HepG2 (cell line): ENCODE results near the gene TNFSF12. TPM values are rescaled to one million over a fixed set of nuclear protein-coding genes. Genes with fewer than 3 reads are reported as not detected.
A peak's percentile ranks its signal among the peaks of the same experiment; 100 is the strongest.

ENCODE experiments used
- ATF7-NPFF ChIP-seq: sonication (generic); formaldehyde crosslinking; IDR thresholded peaks from 2 replicates; pipeline ENCODE4 v1.8.1; 2023; ENCODE audit warnings: mild to moderate bottlenecking, low read depth, missing genetic modification reagents, moderate library complexity
- CCAR2 ChIP-seq: fragments of 200-400 bp; formaldehyde crosslinking; optimal IDR thresholded peaks from 2 replicates; pipeline ENCODE3; 2018; ENCODE audit warnings: low read depth, mild to moderate bottlenecking, low read length, moderate library complexity
- CHCHD3 ChIP-seq: sonication (generic); formaldehyde crosslinking; IDR thresholded peaks from 2 replicates; pipeline ENCODE4 v1.8.0; 2022; ENCODE audit warnings: mild to moderate bottlenecking, missing genetic modification reagents, moderate library complexity
- GZF1 ChIP-seq: sonication (generic); formaldehyde crosslinking; IDR thresholded peaks from 2 replicates; pipeline ENCODE4 v1.5.1; 2020; ENCODE audit warnings: mild to moderate bottlenecking, missing genetic modification reagents
- HNRNPLL ChIP-seq: fragments of 200-400 bp; formaldehyde crosslinking; IDR thresholded peaks from 2 replicates; pipeline ENCODE4 v1.6.1; 2017; ENCODE audit warnings: mild to moderate bottlenecking, low read depth, low read length; ENCODE audit not compliant: poor library complexity, severe bottlenecking
- HNRNPUL1 ChIP-seq: fragments of 200-400 bp; formaldehyde crosslinking; IDR thresholded peaks from 2 replicates; pipeline ENCODE4 v1.6.1; 2017; ENCODE audit warnings: low read depth, mild to moderate bottlenecking, low read length, moderate library complexity
- MTF1 ChIP-seq: sonication (generic); formaldehyde crosslinking; IDR thresholded peaks from 2 replicates; pipeline ENCODE4 v1.5.0; 2020; ENCODE audit warnings: missing genetic modification reagents
- ZNF264 ChIP-seq: sonication (generic); formaldehyde crosslinking; IDR thresholded peaks from 2 replicates; pipeline ENCODE4 v1.4.0; 2020; ENCODE audit warnings: missing genetic modification reagents
- ZNF546 ChIP-seq: sonication (generic); formaldehyde crosslinking; conservative IDR thresholded peaks from 2 replicates; pipeline ENCODE4 v1.8.1; 2023; ENCODE audit warnings: mild to moderate bottlenecking, missing genetic modification reagents
- ZNF615 ChIP-seq: sonication (generic); formaldehyde crosslinking; IDR thresholded peaks from 2 replicates; pipeline ENCODE4 v1.5.0; 2020; ENCODE audit warnings: mild to moderate bottlenecking, missing genetic modification reagents, borderline replicate concordance
- ZNF816 ChIP-seq: sonication (generic); formaldehyde crosslinking; IDR thresholded peaks from 2 replicates; pipeline ENCODE4 v1.8.0; 2022; ENCODE audit warnings: missing genetic modification reagents, mild to moderate bottlenecking, borderline replicate concordance
- polyA plus RNA-seq, 8 experiments: library from polyadenylated mRNA; depleted of rRNA in 3 of 8; stranded (reverse) in 7 of 8; unstranded in 1 of 8; fragments of >200 nt; fragmentation: Illumina TruSeq in 4 of 8; extraction: Trizol in 4 of 8; gene quantifications; 2 replicates each; pipeline versions ENCODE4 v1.2.1 to v1.2.3, GENCODE V29; 2011 to 2016; ENCODE audit warnings: low read depth in 4 of 8, missing spikeins in 1 of 8, mixed read lengths in 1 of 8; ENCODE audit not compliant: insufficient read depth in 1 of 8
- total RNA-seq, 5 experiments: library from RNA; depleted of rRNA; stranded (reverse); fragments of >200 nt; fragmentation: Illumina TruSeq; extraction: Trizol; gene quantifications; 2 replicates each; pipeline ENCODE4 v1.2.3, GENCODE V29; 2016; ENCODE audit warnings: low read depth in 1 of 5
- TF ChIP-seq, protein P1 (sequence below): sonication (generic); formaldehyde crosslinking; IDR thresholded peaks from 2 replicates; pipeline ENCODE4 v1.5.0; 2020; ENCODE audit warnings: mild to moderate bottlenecking, missing genetic modification reagents, borderline replicate concordance
- TF ChIP-seq, protein P2 (sequence below): IDR thresholded peaks from 2 replicates; pipeline ENCODE4 v1.6.1; 2018; ENCODE audit warnings: missing genetic modification reagents, mild to moderate bottlenecking, missing compliant biosample characterization
- TF ChIP-seq, protein P3 (sequence below), 2 experiments: sonication (generic) in 1 of 2; formaldehyde crosslinking in 1 of 2; IDR thresholded peaks; 2 replicates each; pipeline versions ENCODE4 v1.4.0 to v1.6.1; 2018 to 2020; ENCODE audit warnings: missing genetic modification reagents in 2 of 2, borderline replicate concordance in 1 of 2, low read depth in 1 of 2, mild to moderate bottlenecking in 1 of 2, missing biosample characterization in 1 of 2
- TF ChIP-seq, protein P4 (sequence below): sonication (generic); formaldehyde crosslinking; IDR thresholded peaks from 2 replicates; pipeline ENCODE4 v1.8.1; 2023; ENCODE audit warnings: mild to moderate bottlenecking, moderate library complexity, missing genetic modification reagents
- TF ChIP-seq, protein P5 (sequence below): sonication (generic); formaldehyde crosslinking; IDR thresholded peaks from 2 replicates; pipeline ENCODE4 v1.4.0; 2020; ENCODE audit warnings: missing genetic modification reagents, borderline replicate concordance

Gene TNFSF12
- total and polyA plus RNA-seq, 2 of the 13 experiments (the other 11 are each of a cell fraction or from before 2014, with no cell fraction given), result 0.93 to 7.2 TPM

DNA sequence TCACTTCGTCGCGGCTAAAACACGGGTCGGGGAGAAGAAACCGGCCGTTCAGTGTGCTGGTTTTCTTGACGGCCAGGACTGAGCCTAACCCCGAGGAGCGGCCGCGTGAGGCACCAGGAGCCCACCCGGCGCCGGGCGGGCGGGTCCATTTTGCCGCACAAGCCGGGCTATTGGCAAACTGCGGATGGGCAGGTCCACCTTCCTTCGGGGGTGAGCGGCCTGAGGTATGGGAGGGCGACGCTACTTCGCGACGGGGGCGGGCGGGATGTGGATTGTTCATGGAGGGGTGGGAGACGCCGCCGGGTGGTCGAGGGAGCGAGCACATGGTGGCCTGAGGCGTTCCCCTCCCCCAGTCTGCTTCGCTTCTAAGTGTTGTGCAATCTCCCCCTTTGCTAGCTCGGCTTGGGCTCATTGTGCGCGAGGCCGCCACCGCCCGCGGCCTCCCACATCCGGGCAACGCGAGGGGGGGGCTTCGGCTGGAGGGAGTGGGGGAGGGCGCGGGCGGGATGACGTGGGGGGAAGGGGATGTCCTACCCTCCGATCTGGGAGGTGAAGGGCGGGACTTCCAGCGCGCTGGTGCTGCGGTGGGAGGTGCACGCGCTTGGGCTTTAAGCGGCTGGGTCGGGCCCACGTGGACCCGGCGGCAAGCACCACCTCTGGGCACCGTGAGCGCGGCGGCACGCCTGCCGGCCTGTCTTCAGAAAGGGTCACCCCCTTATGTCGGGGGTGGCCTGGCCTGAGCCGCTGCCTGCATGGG lies 24.6 kb downstream of the TNFSF12 start (continued):
- no peak for TF ChIP-seq CHCHD3
- TF ChIP-seq ZNF546, result no peak
- 0 out of 2 replicates have a peak, but pooled peaks have one; percentile 45 for TF ChIP-seq ZNF264 (CRISPR knock-in tag)
- TF ChIP-seq ZNF816 (CRISPR knock-in tag), result peak; percentile 47; the same call in 1 of the 2 replicates
- no peak for TF ChIP-seq GZF1
- 0 out of 2 replicates have a peak, but pooled peaks have one; percentile 13 for TF ChIP-seq ZNF615 (CRISPR knock-in tag)
- TF ChIP-seq, protein P1, sequence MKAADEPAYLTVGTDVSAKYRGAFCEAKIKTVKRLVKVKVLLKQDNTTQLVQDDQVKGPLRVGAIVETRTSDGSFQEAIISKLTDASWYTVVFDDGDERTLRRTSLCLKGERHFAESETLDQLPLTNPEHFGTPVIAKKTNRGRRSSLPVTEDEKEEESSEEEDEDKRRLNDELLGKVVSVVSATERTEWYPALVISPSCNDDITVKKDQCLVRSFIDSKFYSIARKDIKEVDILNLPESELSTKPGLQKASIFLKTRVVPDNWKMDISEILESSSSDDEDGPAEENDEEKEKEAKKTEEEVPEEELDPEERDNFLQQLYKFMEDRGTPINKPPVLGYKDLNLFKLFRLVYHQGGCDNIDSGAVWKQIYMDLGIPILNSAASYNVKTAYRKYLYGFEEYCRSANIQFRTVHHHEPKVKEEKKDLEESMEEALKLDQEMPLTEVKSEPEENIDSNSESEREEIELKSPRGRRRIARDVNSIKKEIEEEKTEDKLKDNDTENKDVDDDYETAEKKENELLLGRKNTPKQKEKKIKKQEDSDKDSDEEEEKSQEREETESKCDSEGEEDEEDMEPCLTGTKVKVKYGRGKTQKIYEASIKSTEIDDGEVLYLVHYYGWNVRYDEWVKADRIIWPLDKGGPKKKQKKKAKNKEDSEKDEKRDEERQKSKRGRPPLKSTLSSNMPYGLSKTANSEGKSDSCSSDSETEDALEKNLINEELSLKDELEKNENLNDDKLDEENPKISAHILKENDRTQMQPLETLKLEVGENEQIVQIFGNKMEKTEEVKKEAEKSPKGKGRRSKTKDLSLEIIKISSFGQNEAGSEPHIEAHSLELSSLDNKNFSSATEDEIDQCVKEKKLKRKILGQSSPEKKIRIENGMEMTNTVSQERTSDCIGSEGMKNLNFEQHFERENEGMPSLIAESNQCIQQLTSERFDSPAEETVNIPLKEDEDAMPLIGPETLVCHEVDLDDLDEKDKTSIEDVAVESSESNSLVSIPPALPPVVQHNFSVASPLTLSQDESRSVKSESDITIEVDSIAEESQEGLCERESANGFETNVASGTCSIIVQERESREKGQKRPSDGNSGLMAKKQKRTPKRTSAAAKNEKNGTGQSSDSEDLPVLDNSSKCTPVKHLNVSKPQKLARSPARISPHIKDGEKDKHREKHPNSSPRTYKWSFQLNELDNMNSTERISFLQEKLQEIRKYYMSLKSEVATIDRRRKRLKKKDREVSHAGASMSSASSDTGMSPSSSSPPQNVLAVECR, result peak; percentile 91
- TF ChIP-seq HNRNPLL, result no peak
- TF ChIP-seq, protein P2, sequence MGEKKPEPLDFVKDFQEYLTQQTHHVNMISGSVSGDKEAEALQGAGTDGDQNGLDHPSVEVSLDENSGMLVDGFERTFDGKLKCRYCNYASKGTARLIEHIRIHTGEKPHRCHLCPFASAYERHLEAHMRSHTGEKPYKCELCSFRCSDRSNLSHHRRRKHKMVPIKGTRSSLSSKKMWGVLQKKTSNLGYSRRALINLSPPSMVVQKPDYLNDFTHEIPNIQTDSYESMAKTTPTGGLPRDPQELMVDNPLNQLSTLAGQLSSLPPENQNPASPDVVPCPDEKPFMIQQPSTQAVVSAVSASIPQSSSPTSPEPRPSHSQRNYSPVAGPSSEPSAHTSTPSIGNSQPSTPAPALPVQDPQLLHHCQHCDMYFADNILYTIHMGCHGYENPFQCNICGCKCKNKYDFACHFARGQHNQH (CRISPR knock-in tag), result 0 out of 2 replicates have a peak, but pooled peaks have one; percentile 27
- TF ChIP-seq, protein P3, sequence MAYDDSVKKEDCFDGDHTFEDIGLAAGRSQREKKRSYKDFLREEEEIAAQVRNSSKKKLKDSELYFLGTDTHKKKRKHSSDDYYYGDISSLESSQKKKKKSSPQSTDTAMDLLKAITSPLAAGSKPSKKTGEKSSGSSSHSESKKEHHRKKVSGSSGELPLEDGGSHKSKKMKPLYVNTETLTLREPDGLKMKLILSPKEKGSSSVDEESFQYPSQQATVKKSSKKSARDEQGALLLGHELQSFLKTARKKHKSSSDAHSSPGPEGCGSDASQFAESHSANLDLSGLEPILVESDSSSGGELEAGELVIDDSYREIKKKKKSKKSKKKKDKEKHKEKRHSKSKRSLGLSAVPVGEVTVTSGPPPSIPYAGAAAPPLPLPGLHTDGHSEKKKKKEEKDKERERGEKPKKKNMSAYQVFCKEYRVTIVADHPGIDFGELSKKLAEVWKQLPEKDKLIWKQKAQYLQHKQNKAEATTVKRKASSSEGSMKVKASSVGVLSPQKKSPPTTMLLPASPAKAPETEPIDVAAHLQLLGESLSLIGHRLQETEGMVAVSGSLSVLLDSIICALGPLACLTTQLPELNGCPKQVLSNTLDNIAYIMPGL (CRISPR knock-in tag; IDR thresholded peaks at IDR 0.05; ENCODE audit: borderline replicate concordance in 1 of 2, low read depth in 1 of 2), result peak in 1 of 2 experiments; percentile 83; a peak in 3 of 4 replicates
- TF ChIP-seq MTF1, result 0 out of 2 replicates have a peak, but pooled peaks have one; percentile 31
- TF ChIP-seq, protein P4, sequence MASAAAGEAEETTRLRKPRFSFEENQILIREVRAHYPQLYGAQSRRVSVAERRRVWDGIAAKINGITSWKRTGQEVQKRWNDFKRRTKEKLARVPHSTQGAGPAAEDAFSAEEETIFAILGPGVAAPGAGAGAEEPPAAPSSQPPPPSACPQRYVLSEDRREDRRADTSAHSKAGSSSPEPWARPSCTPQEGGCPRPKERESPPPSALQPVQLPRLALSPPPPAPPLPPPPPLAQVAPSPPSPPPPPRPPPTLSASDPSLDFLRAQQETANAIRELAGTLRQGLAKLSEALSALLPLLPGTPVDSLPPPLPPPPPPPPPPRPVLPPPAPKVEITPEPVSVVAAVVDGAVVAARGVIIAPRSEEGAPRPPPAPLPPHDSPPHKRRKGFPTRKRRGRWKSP (CRISPR knock-in tag), result no peak; the same call in 1 of the 2 replicates
- TF ChIP-seq HNRNPUL1, result no peak
- peak; percentile 51; the same call in 1 of the 2 replicates for TF ChIP-seq ATF7-NPFF (CRISPR knock-in tag)
- no peak for TF ChIP-seq CCAR2
- TF ChIP-seq, protein P5, sequence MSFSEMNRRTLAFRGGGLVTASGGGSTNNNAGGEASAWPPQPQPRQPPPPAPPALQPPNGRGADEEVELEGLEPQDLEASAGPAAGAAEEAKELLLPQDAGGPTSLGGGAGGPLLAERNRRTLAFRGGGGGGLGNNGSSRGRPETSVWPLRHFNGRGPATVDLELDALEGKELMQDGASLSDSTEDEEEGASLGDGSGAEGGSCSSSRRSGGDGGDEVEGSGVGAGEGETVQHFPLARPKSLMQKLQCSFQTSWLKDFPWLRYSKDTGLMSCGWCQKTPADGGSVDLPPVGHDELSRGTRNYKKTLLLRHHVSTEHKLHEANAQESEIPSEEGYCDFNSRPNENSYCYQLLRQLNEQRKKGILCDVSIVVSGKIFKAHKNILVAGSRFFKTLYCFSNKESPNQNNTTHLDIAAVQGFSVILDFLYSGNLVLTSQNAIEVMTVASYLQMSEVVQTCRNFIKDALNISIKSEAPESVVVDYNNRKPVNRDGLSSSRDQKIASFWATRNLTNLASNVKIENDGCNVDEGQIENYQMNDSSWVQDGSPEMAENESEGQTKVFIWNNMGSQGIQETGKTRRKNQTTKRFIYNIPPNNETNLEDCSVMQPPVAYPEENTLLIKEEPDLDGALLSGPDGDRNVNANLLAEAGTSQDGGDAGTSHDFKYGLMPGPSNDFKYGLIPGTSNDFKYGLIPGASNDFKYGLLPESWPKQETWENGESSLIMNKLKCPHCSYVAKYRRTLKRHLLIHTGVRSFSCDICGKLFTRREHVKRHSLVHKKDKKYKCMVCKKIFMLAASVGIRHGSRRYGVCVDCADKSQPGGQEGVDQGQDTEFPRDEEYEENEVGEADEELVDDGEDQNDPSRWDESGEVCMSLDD (CRISPR knock-in tag), result 0 out of 2 replicates have a peak, but pooled peaks have one; percentile 42
